Muscle layer of duodenum (tissue), 2 donors: Measurements from ENCODE around the gene C1orf116.

Experiments
- H3K27ac ChIP-seq: one replicate; pipeline ENCODE4 v1.7.0; 2013; ENCODE audit warnings: mild to moderate bottlenecking, low read length
- H3K27me3 ChIP-seq: one replicate; pipeline ENCODE4 v1.7.0; 2013; ENCODE audit warnings: low read depth, mild to moderate bottlenecking, control low read depth, low read length
- H3K36me3 ChIP-seq, 2 donors: one replicate each; pipeline ENCODE4 v1.7.0; 2013; ENCODE audit warnings: low read length in 2 of 2, control low read depth in 1 of 2, mild to moderate bottlenecking in 1 of 2; ENCODE audit not compliant: insufficient read depth in 2 of 2, control insufficient read depth in 1 of 2
- H3K4me1 ChIP-seq, 2 donors: one replicate each; pipeline ENCODE4 v1.7.0; 2013; ENCODE audit warnings: low read length in 2 of 2, mild to moderate bottlenecking in 2 of 2, control low read depth in 1 of 2, moderate library complexity in 1 of 2; ENCODE audit not compliant: insufficient read depth in 2 of 2, control insufficient read depth in 1 of 2
- H3K4me3 ChIP-seq, 2 donors: one replicate each; pipeline ENCODE4 v1.7.0; 2013; ENCODE audit warnings: low read length in 2 of 2, low read depth in 1 of 2, mild to moderate bottlenecking in 1 of 2
- H3K9me3 ChIP-seq, 2 donors: one replicate each; pipeline ENCODE4 v1.7.0; 2013; ENCODE audit warnings: low read length in 2 of 2, control low read depth in 1 of 2, mild to moderate bottlenecking in 1 of 2; ENCODE audit not compliant: control insufficient read depth in 1 of 2
- donor health status: healthy.

The C1orf116 gene

GRCh38 chr1:207071426-207071825 lies 38.9 kb upstream of the C1orf116 start:
- no peaks in the 10 kb centered on the region for H3K9me3 ChIP-seq
- no peak overlapping the region for H3K4me3 ChIP-seq
- H3K4me1 ChIP-seq: no peaks in the 10 kb centered on the region
- H3K36me3 ChIP-seq: peaks cover 42 to 79% of the 10 kb centered on the region in 2 donors
- H3K27ac ChIP-seq: no peak overlapping the region
- no peaks in the 10 kb centered on the region for H3K27me3 ChIP-seq

- H3K27me3 ChIP-seq: no peaks in the 10 kb centered on the region
- H3K36me3 ChIP-seq: peaks cover 45 to 80% of the 10 kb centered on the region in 2 donors
- H3K4me3 ChIP-seq: no peak overlapping the region
- no peaks in the 10 kb centered on the region for H3K4me1 ChIP-seq
- no peak overlapping the region for H3K27ac ChIP-seq
- H3K9me3 ChIP-seq: no peaks in the 10 kb centered on the region
Measured at GRCh38 chr1:207070811-207071210, 38.3 kb upstream of the C1orf116 start.

DNA sequence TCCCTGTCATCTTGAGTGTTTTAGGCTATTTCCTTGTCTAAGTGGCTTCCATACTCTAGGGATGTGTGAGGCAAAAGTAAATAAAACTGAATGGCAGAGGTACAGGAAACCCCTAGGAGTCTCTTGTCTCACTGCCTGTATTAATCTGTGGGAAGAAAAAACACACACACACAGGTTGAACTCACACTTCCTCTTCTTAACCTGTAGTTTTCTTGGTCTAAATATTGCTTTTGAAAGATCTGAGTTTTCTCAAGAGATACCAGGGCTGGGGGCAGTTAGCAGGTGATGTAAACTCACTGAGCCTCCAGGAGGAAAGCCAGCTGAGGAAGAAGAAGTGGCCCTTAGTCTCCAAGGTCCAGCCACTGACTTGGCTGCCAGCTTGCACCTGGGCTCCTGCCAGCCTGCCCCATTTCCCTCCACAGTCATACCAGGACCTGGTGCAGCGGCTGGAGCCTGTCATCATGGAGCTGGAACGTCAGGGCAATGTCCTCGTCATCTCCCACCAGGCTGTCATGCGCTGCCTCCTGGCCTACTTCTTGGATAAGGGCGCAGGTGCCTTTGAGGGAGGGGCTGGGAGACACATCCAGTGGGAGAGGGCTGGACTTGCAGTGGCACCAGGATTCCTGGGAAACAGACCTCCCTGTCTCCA lies 37.4 kb upstream of the C1orf116 start:
- Histone ChIP-seq H3K4me3 (no peak overlapping the region), H3K27ac (no peak overlapping the region), H3K27me3 (no peaks in the 10 kb centered on the region), H3K4me1 (no peaks in the 10 kb centered on the region), H3K9me3 (no peaks in the 10 kb centered on the region), H3K36me3 (peaks cover 47 to 86% of the 10 kb centered on the region in 2 donors)

- peaks cover 49 to 85% of the 10 kb centered on the region in 2 donors for H3K36me3 ChIP-seq
- H3K27me3 ChIP-seq: no peaks in the 10 kb centered on the region
- no peak overlapping the region for H3K4me3 ChIP-seq
- no peaks in the 10 kb centered on the region for H3K9me3 ChIP-seq
- H3K27ac ChIP-seq: no peak overlapping the region
- H3K4me1 ChIP-seq: no peaks in the 10 kb centered on the region
Measured at GRCh38 chr1:207069061-207069460, 36.5 kb upstream of the C1orf116 start.

GRCh38 chr1:207067665-207068064 lies 35.1 kb upstream of the C1orf116 start:
- H3K36me3 ChIP-seq: peaks cover 59 to 87% of the 10 kb centered on the region in 2 donors
- H3K27ac ChIP-seq: peak overlapping the region; percentile 47

DNA sequence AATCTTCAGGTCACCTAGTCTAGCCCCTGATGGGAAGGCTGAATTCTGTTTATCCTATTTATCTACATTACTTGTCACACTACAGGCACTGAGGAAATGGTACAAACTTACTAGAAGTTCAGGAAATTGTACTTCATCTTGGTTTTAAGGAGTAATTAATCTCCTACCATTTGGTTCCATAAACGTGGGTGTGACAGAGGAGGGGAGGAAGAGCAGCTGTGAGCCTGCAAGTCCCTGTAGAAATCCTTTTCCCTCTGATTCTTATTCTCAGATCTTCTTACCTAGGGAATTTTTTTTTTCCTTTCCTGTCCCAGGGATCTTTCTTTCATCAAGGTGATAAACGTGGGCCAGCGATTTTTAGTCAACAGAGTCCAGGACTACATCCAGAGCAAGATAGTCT lies 34.6 kb upstream of the C1orf116 start:
- peak overlapping the region; percentile 47 for H3K27ac ChIP-seq
- no peak overlapping the region for H3K4me3 ChIP-seq
- no peaks in the 10 kb centered on the region for H3K9me3 ChIP-seq

More at GRCh38 chr1:207067665-207068064, 35.1 kb upstream of the C1orf116 start:
- Histone ChIP-seq H3K9me3 (no peaks in the 10 kb centered on the region), H3K4me3 (no peak overlapping the region), H3K4me1 (no peaks in the 10 kb centered on the region), H3K27me3 (no peaks in the 10 kb centered on the region)

DNA sequence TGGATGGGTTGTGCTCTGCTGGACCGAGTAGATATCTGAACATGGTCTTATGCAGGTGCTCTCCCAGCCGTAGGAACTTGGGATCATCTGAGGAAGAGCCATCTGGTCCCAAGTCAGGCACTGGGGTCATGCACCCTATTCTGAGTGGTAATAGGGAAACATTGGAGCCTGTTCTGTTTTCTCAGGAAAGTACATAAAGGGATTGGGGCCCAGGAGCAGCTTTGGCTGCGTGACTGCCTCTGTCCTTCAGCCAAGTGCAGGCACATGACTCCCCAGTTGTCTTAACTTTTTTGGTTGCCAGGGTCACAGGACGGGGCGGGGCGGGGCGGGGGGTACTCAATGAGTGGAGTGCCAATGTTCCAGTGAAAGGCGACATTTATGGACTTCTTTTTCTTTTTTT lies 32.0 kb upstream of the C1orf116 start:
- H3K4me3 ChIP-seq: no peak overlapping the region
- H3K27ac ChIP-seq: no peak overlapping the region
- no peaks in the 10 kb centered on the region for H3K9me3 ChIP-seq
- peaks cover 47 to 75% of the 10 kb centered on the region in 2 donors for H3K36me3 ChIP-seq
- H3K4me1 ChIP-seq: no peaks in the 10 kb centered on the region
- H3K27me3 ChIP-seq: no peaks in the 10 kb centered on the region

More for the DNA sequence above, 34.6 kb upstream of the C1orf116 start:
- no peaks in the 10 kb centered on the region for H3K27me3 ChIP-seq
- no peaks in the 10 kb centered on the region for H3K4me1 ChIP-seq
- peaks cover 59 to 88% of the 10 kb centered on the region in 2 donors for H3K36me3 ChIP-seq

DNA sequence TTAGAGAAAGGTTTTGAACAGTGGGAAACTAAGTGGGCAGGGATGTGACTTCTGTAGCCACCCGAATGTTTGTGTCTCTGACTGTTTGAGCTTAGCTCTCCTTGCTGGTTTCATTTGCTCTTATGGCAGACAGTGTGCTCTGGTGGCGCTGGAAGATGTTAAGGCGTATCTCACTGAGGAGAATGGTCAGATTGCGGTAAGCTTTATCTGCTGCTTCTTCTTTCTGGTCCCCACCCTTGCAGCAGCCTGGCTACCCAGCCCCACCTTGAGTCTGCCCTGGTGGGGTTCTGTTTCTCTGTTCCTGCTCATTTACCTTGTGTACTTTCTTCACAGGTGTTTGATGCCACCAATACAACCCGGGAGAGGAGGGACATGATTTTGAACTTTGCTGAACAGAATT lies 30.5 kb upstream of the C1orf116 start:
- no peak overlapping the region for H3K4me3 ChIP-seq
- no peaks in the 10 kb centered on the region for H3K9me3 ChIP-seq
- H3K27ac ChIP-seq: no peak overlapping the region
- H3K27me3 ChIP-seq: no peaks in the 10 kb centered on the region
- peaks cover 36 to 62% of the 10 kb centered on the region in 2 donors for H3K36me3 ChIP-seq
- H3K4me1 ChIP-seq: no peaks in the 10 kb centered on the region

- Histone ChIP-seq H3K27ac (no peak overlapping the region), H3K9me3 (no peaks in the 10 kb centered on the region), H3K4me1 (no peaks in the 10 kb centered on the region), H3K36me3 (peaks cover 29 to 53% of the 10 kb centered on the region in 2 donors), H3K27me3 (no peaks in the 10 kb centered on the region), H3K4me3 (no peak overlapping the region)
Measured at GRCh38 chr1:207062058-207062457, 29.5 kb upstream of the C1orf116 start.

- Histone ChIP-seq H3K36me3 (peaks cover 26 to 47% of the 10 kb centered on the region in 2 donors), H3K4me1 (no peaks in the 10 kb centered on the region), H3K9me3 (no peaks in the 10 kb centered on the region), H3K27me3 (no peaks in the 10 kb centered on the region), H3K4me3 (no peak overlapping the region), H3K27ac (no peak overlapping the region)
Measured at GRCh38 chr1:207060596-207060995, 28.0 kb upstream of the C1orf116 start.

- Histone ChIP-seq H3K36me3 (peaks cover 23 to 41% of the 10 kb centered on the region in 2 donors), H3K27ac (no peak overlapping the region), H3K27me3 (no peaks in the 10 kb centered on the region), H3K4me1 (no peaks in the 10 kb centered on the region), H3K4me3 (no peak overlapping the region), H3K9me3 (no peaks in the 10 kb centered on the region)
Measured at GRCh38 chr1:207059881-207060280, 27.3 kb upstream of the C1orf116 start.
